ENCODE results near the gene ZNF860.

ZNF860 gene

GRCh38 chr3:31973081-31973480 lies 8.5 kb upstream of the ZNF860 start:
- H3K4me3 ChIP-seq (ENCODE audit: low read depth, low read length) = no peak overlapping the region
- TF ChIP-seq CTCF (IDR thresholded peaks at IDR 0.05; ENCODE audit: low read depth, low read length) = no peak

DNA sequence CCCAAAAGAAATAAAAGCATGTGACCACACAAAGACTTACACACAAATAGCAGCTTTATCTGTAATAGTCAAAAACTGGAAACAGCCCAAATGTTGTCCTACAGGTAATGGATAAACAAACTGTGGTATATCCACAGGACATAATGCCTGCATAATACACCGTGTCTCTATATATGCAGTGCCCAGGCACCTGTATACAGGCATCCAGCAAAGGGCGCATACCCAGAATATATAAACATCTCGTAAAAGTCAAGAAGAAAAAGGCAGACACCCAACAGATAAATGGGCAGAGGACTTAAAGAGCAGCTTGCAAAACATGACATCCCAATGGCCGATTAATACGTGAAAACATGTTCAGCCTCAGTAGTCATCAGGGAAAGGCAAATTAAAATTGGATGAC lies 7.7 kb upstream of the ZNF860 start:
- no peak overlapping the region for H3K4me3 ChIP-seq (ENCODE audit: low read depth, low read length)
- no peak for TF ChIP-seq CTCF (IDR thresholded peaks at IDR 0.05; ENCODE audit: low read depth, low read length)

- no peak for TF ChIP-seq CTCF (IDR thresholded peaks at IDR 0.05; ENCODE audit: low read depth, low read length)
Measured at GRCh38 chr3:31974471-31974870, 7.1 kb upstream of the ZNF860 start.

GRCh38 chr3:31974964-31975363 lies 6.6 kb upstream of the ZNF860 start:
- no peak overlapping the region for H3K4me3 ChIP-seq (ENCODE audit: low read depth, low read length)
- no peak for TF ChIP-seq CTCF (IDR thresholded peaks at IDR 0.05; ENCODE audit: low read depth, low read length)

More at GRCh38 chr3:31974471-31974870, 7.1 kb upstream of the ZNF860 start:
- no peak overlapping the region for H3K4me3 ChIP-seq (ENCODE audit: low read depth, low read length)

DNA sequence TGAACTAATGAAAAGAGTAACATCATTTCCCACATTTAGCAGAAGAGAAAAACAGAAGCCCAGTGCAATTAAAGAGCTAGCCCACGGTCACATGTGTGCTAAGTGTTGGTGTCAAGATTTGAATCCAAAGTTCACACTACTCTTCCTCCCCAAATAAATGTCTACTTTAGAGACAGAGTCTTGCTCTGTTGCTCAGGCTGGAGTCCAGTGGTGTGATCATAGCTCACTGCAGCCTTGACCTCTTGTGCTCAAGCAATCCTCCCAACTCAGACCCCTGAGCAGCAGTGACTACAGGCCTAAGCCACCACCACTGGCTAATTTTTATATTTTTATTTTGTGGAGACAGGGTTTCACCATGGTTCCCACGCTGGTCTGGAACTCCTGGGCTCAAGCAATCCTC lies 5.2 kb upstream of the ZNF860 start:
- TF ChIP-seq CTCF (IDR thresholded peaks at IDR 0.05; ENCODE audit: low read depth, low read length) = no peak
- no peak overlapping the region for H3K4me3 ChIP-seq (ENCODE audit: low read depth, low read length)

DNA sequence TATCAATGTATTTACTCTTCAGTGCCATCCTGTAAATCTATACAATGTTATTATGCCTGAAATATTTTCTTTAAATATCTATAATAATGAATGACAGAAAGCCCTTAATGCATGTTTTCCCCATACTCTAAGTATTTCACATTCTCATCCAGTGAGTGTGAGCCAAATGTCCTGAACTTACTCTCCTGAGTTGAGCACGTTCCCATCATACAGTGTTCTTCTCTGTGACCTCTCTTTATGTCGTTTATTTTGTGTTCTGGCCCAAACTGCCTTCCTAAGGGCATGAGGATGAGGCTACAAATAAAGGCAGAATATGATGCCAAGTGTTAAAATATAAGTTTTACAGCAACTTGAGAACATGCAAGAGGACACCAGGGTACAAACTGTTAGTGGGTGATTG lies 3.8 kb upstream of the ZNF860 start:
- H3K4me3 ChIP-seq (ENCODE audit: low read depth, low read length) = no peak overlapping the region
- no peak for TF ChIP-seq CTCF (IDR thresholded peaks at IDR 0.05; ENCODE audit: low read depth, low read length)

DNA sequence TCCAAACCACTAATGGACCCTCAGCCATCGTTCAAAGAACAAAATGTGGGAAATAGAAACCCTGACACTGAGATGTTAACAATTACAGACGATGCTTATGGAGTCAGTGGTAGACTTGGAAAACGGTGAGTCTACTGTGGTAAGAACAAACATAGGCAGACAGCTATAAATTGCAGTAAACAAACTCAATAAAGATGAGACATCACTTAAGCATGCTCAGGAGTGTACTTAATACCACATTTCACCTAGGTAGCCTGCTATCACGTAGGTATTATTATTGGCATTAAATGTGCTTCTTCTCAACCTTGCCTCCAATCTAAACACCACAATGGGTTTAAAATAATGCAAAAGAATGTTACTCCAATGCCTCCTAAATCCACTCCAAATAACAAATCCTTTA lies 3.0 kb upstream of the ZNF860 start:
- TF ChIP-seq CTCF (IDR thresholded peaks at IDR 0.05; ENCODE audit: low read depth, low read length) = no peak
- no peak overlapping the region for H3K4me3 ChIP-seq (ENCODE audit: low read depth, low read length)

Data from WI38 (cell line).